Hepatocyte (in vitro differentiated cells): ENCODE measurements around the gene USP17L25.
"Not testable (repeated sequence)": the region's sequence is repeated elsewhere in the genome, so short reads cannot be mapped to it uniquely, and the experiment has no call there.

Experiments used
- EZH2 ChIP-seq: fragments of 200-600 bp; sonication (generic); IDR thresholded peaks from 2 replicates; pipeline ENCODE4 v1.6.1; 2016; ENCODE audit warnings: antibody characterized with exemption, mild to moderate bottlenecking, borderline replicate concordance
- TF ChIP-seq, protein P1 (sequence below): fragments of 200-600 bp; sonication (generic); IDR thresholded peaks from 2 replicates; pipeline ENCODE4 v1.5.1; 2016; ENCODE audit warnings: antibody characterized with exemption, mild to moderate bottlenecking; ENCODE audit not compliant: poor library complexity

DNA sequence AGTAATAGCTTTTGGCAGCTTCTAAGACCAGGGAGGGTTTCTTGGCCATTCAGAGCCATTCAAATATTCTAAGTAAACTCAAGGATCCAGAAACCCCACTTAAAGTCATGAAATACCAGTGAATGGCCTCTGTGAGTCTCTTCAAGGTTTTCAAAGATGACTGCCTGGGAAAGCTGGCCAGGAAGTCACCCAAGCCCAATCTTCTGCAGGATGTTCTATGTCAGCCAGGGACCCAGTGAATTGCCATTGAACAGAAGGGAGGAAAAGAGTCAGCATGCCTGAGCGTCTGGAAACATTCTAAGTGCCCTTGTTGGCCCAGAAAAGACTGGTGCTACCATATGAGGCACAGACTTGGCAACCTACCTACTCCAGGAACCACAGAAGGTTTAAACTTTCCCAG, 50.2 kb downstream of the USP17L25 start:
- TF ChIP-seq, protein P1, sequence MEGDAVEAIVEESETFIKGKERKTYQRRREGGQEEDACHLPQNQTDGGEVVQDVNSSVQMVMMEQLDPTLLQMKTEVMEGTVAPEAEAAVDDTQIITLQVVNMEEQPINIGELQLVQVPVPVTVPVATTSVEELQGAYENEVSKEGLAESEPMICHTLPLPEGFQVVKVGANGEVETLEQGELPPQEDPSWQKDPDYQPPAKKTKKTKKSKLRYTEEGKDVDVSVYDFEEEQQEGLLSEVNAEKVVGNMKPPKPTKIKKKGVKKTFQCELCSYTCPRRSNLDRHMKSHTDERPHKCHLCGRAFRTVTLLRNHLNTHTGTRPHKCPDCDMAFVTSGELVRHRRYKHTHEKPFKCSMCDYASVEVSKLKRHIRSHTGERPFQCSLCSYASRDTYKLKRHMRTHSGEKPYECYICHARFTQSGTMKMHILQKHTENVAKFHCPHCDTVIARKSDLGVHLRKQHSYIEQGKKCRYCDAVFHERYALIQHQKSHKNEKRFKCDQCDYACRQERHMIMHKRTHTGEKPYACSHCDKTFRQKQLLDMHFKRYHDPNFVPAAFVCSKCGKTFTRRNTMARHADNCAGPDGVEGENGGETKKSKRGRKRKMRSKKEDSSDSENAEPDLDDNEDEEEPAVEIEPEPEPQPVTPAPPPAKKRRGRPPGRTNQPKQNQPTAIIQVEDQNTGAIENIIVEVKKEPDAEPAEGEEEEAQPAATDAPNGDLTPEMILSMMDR, result not testable (repeated sequence)
- TF ChIP-seq EZH2, result not testable (repeated sequence)
